Amygdala (tissue), 56 donors: ENCODE measurements around the gene SOAT1.

Experiments used
- DNase-seq, 56 donors: peaks; one replicate each; lab custom pipeline; 2025; lab: John Stamatoyannopoulos, UW

Gene SOAT1

GRCh38 chr1:179303200-179303785 lies 9.7 kb downstream of the SOAT1 start:
- no peak for DNase-seq

- DNase-seq: no peak
These were observed 11.9 kb downstream of the SOAT1 start for GRCh38 chr1:179305450-179305849.

- DNase-seq: no peak
These were observed 16.7 kb downstream of the SOAT1 start for GRCh38 chr1:179310291-179310690.

GRCh38 chr1:179310721-179311120 lies 17.1 kb downstream of the SOAT1 start:
- DNase-seq: no peak

- DNase-seq: no peak
These were observed 17.6 kb downstream of the SOAT1 start for GRCh38 chr1:179311149-179311700.

- no peak for DNase-seq
These were observed 19.4 kb downstream of the SOAT1 start for GRCh38 chr1:179313004-179313403.

- no peak for DNase-seq
These were observed 21.3 kb downstream of the SOAT1 start for GRCh38 chr1:179314928-179315327.

- DNase-seq: no peak
These were observed 24.9 kb downstream of the SOAT1 start for GRCh38 chr1:179318491-179318890.

GRCh38 chr1:179321533-179322216 lies 28.1 kb downstream of the SOAT1 start:
- no peak for DNase-seq

GRCh38 chr1:179322557-179322956 lies 29.0 kb downstream of the SOAT1 start:
- no peak for DNase-seq

- DNase-seq: no peak
These were observed 29.8 kb downstream of the SOAT1 start for GRCh38 chr1:179323436-179323835.

GRCh38 chr1:179325836-179326235 lies 32.2 kb downstream of the SOAT1 start:
- DNase-seq: no peak

- no peak for DNase-seq
These were observed 33.1 kb downstream of the SOAT1 start for GRCh38 chr1:179326746-179327145.

GRCh38 chr1:179327196-179327595 lies 33.6 kb downstream of the SOAT1 start:
- no peak for DNase-seq

- no peak for DNase-seq
These were observed 34.1 kb downstream of the SOAT1 start for GRCh38 chr1:179327679-179328078.

- DNase-seq: no peak
These were observed 36.3 kb downstream of the SOAT1 start for GRCh38 chr1:179329862-179330261.

- no peak for DNase-seq
These were observed 40.8 kb downstream of the SOAT1 start for GRCh38 chr1:179334440-179334839.

- no peak for DNase-seq
These were observed 43.7 kb downstream of the SOAT1 start for GRCh38 chr1:179337288-179337687.

- DNase-seq: no peak
These were observed 44.5 kb downstream of the SOAT1 start for GRCh38 chr1:179337942-179338560.

GRCh38 chr1:179340918-179341317 lies 47.3 kb downstream of the SOAT1 start:
- no peak for DNase-seq

- no peak for DNase-seq
These were observed 48.4 kb downstream of the SOAT1 start for GRCh38 chr1:179341943-179342547.
